ENCODE results near the gene DDA1. TPM values are rescaled to one million over a fixed set of nuclear protein-coding genes. Genes with fewer than 3 reads are reported as not detected.
A peak's percentile ranks its signal among the peaks of the same experiment; 100 is the strongest.

Gene DDA1
- polyA plus RNA-seq, 2 of the 4 experiments (the other 2 are of a cell fraction): 35.5 to 53.5 TPM

- 95% methylated on average over 23 of the region's 30 CpGs for WGBS (ENCODE audit: missing lambda C conversion rate)
- no peak for ATAC-seq
- peaks cover 28% of the 10 kb centered on the region for H3K4me1 ChIP-seq
- no peak for FAIRE-seq
- H3K4me3 ChIP-seq: peak overlapping the region; percentile 71
- H3K9me3 ChIP-seq: no peaks in the 10 kb centered on the region
- TF ChIP-seq CHD4 (IDR thresholded peaks at IDR 0.05; ENCODE audit: borderline replicate concordance) (no peak), ELK1 (IDR thresholded peaks at IDR 0.05; ENCODE audit: low read depth, low read length) (no peak), HEYL (CRISPR knock-in tag; IDR thresholded peaks at IDR 0.05) (no peak), ATOH8 (CRISPR knock-in tag; IDR thresholded peaks at IDR 0.05; ENCODE audit: low read depth) (no peak), ZSCAN20 (CRISPR knock-in tag; IDR thresholded peaks at IDR 0.05) (no peak)
- CTCF ChIA-PET: interaction anchor here (0.7 kb wide), 1 partner anchor 16 kb away, joined by 4 read pairs; no protein-coding TSS in a partner anchor
- peak overlapping the region; percentile 91 for H3K4me2 ChIP-seq
- POLR2A ChIA-PET: interaction anchor here (0.6 to 1.3 kb wide), 2 partner anchors 36 to 51 kb away, joined by 5 to 10 read pairs; no protein-coding TSS in a partner anchor
- DNase-seq (ENCODE audit: low read depth in 1 of 2, low spot score in 1 of 2): no peak
- H3K27ac ChIP-seq: peak overlapping the region in 1 of 2 experiments; percentile 94; a peak in 5 of 6 replicates
Observed at GRCh38 chr19:17338433-17339078, 29.2 kb downstream of the DDA1 start.

- Histone ChIP-seq H3K27ac (no peak overlapping the region), H3K4me1 (peaks cover 24% of the 10 kb centered on the region; the same call in 2 of the 3 replicates), H3K4me2 (no peak overlapping the region), H3K9me3 (no peaks in the 10 kb centered on the region), H3K4me3 (no peak overlapping the region)
- 96% methylated on average over 21 of the region's 34 CpGs for WGBS (ENCODE audit: missing lambda C conversion rate)
- CTCF ChIA-PET: interaction anchor here (0.6 to 0.7 kb wide), 2 partner anchors 16 to 34 kb away, joined by 3 to 4 read pairs; partner anchors contain the start of gene MRPL34
- DNase-seq (ENCODE audit: low read depth in 1 of 2, low spot score in 1 of 2) (no peak), ATAC-seq (no peak), FAIRE-seq (no peak)
- POLR2A ChIA-PET: interaction anchor here (0.6 kb wide), 1 partner anchor 52 kb away, joined by 4 read pairs; no protein-coding TSS in a partner anchor
- no peak for TF ChIP-seq SMC3 (IDR thresholded peaks at IDR 0.05)
- no peak for TF ChIP-seq CHD2 (IDR thresholded peaks at IDR 0.05; ENCODE audit: low read length, partially characterized antibody)
- TF ChIP-seq PHF8 (IDR thresholded peaks at IDR 0.05; ENCODE audit: borderline replicate concordance, low read depth): no peak
- no peak for TF ChIP-seq CBX8 (IDR thresholded peaks at IDR 0.05)
- TF ChIP-seq ATOH8 (CRISPR knock-in tag; IDR thresholded peaks at IDR 0.05; ENCODE audit: low read depth): no peak
- TF ChIP-seq HES2 (IDR thresholded peaks at IDR 0.05): no peak
- no peak for TF ChIP-seq FOSL2 (IDR thresholded peaks at IDR 0.05)
- TF ChIP-seq FOSL2 (CRISPR knock-in tag; IDR thresholded peaks at IDR 0.05): no peak
- no peak for TF ChIP-seq HMGXB4 (CRISPR knock-in tag; IDR thresholded peaks at IDR 0.05; ENCODE audit: borderline replicate concordance)
- TF ChIP-seq MYC (IDR thresholded peaks at IDR 0.05; ENCODE audit: borderline replicate concordance, low read length): no peak
- no peak for TF ChIP-seq RNF2 (IDR thresholded peaks at IDR 0.05; ENCODE audit: borderline replicate concordance, low read depth)
- TF ChIP-seq GATA3 (IDR thresholded peaks at IDR 0.05; ENCODE audit: borderline replicate concordance): no peak
- no peak for TF ChIP-seq HDAC2 (IDR thresholded peaks at IDR 0.05)
- TF ChIP-seq ELK1 (IDR thresholded peaks at IDR 0.05; ENCODE audit: low read depth, low read length): no peak
- no peak for TF ChIP-seq USF2 (IDR thresholded peaks at IDR 0.05)
- TF ChIP-seq EP300 (IDR thresholded peaks at IDR 0.05): no peak
- TF ChIP-seq MAZ (IDR thresholded peaks at IDR 0.05; ENCODE audit: borderline replicate concordance, low read depth, low read length): no peak
- TF ChIP-seq POLR2AphosphoS2 (conservative IDR thresholded peaks at IDR 0.05; ENCODE audit: low read length): no peak
Observed at GRCh38 chr19:17339088-17339741, 29.9 kb downstream of the DDA1 start.

Data from A549 (cell line).